Ovary (tissue), 3 donors: ENCODE data around the gene SLC37A1.

Source experiments
- EP300 ChIP-seq: sonication (generic); formaldehyde crosslinking; IDR thresholded peaks from one replicate; pipeline ENCODE4 v1.6.1; 2017; ENCODE audit warnings: antibody characterized with exemption
- POLR2A ChIP-seq: fragments of 450-650 bp; IDR thresholded peaks from one replicate; pipeline ENCODE4 v1.6.1; 2017; ENCODE audit warnings: antibody characterized with exemption, mild to moderate bottlenecking, moderate library complexity
- TF ChIP-seq, protein P1 (sequence below), 3 donors: fragments of 450-650 bp in 2 of 3; fragments of 200-600 bp in 1 of 3; IDR thresholded peaks; one replicate each; pipeline versions ENCODE4 v1.5.1 to v1.8.0; 2016 to 2022; ENCODE audit warnings: antibody characterized with exemption in 3 of 3, mild to moderate bottlenecking in 1 of 3
- donor health status: DM: no; HTN: no; CAD: no.

DNA sequence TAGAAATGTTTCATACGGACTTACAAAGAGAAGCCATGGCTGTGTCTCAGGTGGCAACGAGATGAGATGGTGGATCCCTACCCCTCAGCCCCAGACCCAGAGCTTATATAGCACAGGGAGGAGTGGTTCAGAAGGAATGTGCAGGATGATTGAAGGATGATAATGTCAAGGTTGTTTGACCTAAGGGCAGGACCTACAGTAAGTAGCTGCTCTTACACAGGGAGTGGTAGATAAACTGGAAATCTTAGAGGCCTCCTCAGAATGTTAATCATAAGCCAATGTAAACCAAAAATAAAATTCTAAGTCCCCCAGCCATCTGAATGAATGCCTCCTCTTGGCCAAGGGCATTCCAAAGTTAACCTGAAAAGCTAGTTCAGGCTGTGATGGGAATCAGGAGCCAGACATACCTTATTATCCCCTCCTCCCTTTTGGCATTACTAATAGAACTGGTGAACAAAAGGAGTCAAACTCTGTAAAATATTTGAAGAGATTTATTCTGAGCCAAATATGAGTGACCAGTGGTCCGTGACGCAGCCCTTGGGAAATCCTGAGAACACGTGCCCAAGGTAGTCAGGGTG, 94.0 kb downstream of the SLC37A1 start:
- TF ChIP-seq, protein P1, sequence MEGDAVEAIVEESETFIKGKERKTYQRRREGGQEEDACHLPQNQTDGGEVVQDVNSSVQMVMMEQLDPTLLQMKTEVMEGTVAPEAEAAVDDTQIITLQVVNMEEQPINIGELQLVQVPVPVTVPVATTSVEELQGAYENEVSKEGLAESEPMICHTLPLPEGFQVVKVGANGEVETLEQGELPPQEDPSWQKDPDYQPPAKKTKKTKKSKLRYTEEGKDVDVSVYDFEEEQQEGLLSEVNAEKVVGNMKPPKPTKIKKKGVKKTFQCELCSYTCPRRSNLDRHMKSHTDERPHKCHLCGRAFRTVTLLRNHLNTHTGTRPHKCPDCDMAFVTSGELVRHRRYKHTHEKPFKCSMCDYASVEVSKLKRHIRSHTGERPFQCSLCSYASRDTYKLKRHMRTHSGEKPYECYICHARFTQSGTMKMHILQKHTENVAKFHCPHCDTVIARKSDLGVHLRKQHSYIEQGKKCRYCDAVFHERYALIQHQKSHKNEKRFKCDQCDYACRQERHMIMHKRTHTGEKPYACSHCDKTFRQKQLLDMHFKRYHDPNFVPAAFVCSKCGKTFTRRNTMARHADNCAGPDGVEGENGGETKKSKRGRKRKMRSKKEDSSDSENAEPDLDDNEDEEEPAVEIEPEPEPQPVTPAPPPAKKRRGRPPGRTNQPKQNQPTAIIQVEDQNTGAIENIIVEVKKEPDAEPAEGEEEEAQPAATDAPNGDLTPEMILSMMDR (IDR thresholded peaks at IDR 0.05), result no peak
- TF ChIP-seq POLR2A (no peak), EP300 (no peak)
